GM12878 (cell line): ENCODE results near the gene ZNF121. TPM values are rescaled to one million over a fixed set of nuclear protein-coding genes. Genes with fewer than 3 reads are reported as not detected.

ENCODE experiments used
- ASH2L ChIP-seq: fragments of 300-600, 200-600 bp; sonication (generic); IDR thresholded peaks from 2 replicates; pipeline ENCODE4 v1.6.1; 2017; ENCODE audit warnings: low read depth, mild to moderate bottlenecking, borderline replicate concordance
- ATF2 ChIP-seq: IDR thresholded peaks from 2 replicates; pipeline ENCODE4 v1.6.1; 2012; ENCODE audit warnings: low read length, inconsistent platforms
- ATF7 ChIP-seq: fragments of 450-650 bp; IDR thresholded peaks from 2 replicates; pipeline ENCODE4 v1.6.1; 2016; ENCODE audit warnings: low read depth, mild to moderate bottlenecking
- CEBPB ChIP-seq, 2 experiments: fragments of 150-350 bp in 1 of 2; IDR thresholded peaks; 2 replicates each; pipeline ENCODE4 v1.6.1; 2012 to 2014; ENCODE audit warnings: low read depth in 2 of 2, low read length in 2 of 2, borderline replicate concordance in 1 of 2, inconsistent platforms in 1 of 2
- CTCF ChIP-seq, 3 experiments: IDR thresholded peaks in 2 of 3; conservative IDR thresholded peaks in 1 of 3; 2 replicates each; pipeline ENCODE4 v1.5.1; 2011; ENCODE audit warnings: low read depth in 3 of 3, low read length in 3 of 3, mild to moderate bottlenecking in 3 of 3, control low read depth in 2 of 3, moderate library complexity in 2 of 3, inconsistent platforms in 1 of 3, mixed read lengths in 1 of 3; ENCODE audit not compliant: control insufficient read depth in 2 of 3, insufficient read depth in 1 of 3; ENCODE audit errors: extremely low read depth in 1 of 3
- EP300 ChIP-seq, 2 experiments: fragments of 150-350 bp in 1 of 2; IDR thresholded peaks; 2 replicates each; pipeline ENCODE4 v1.6.1; 2011 to 2012; ENCODE audit warnings: low read depth in 2 of 2, low read length in 2 of 2, borderline replicate concordance in 1 of 2, improper control_type of control experiment in 1 of 2, inconsistent platforms in 1 of 2; ENCODE audit not compliant: control insufficient read depth in 1 of 2
- ESRRA ChIP-seq: IDR thresholded peaks from 2 replicates; pipeline ENCODE4 v1.6.1; 2012; ENCODE audit warnings: mild to moderate bottlenecking, low read length, improper control_type of control experiment
- FOXK2 ChIP-seq: fragments of 450-650 bp; IDR thresholded peaks from 2 replicates; pipeline ENCODE4 v1.6.1; 2017; ENCODE audit warnings: mild to moderate bottlenecking, moderate library complexity
- HDGF ChIP-seq: fragments of 450-650 bp; IDR thresholded peaks from 2 replicates; pipeline ENCODE4 v1.6.1; 2016; ENCODE audit warnings: antibody characterized with exemption
- IKZF1 ChIP-seq: fragments of 450-650 bp; conservative IDR thresholded peaks from 2 replicates; pipeline ENCODE4 v1.6.1; 2017; ENCODE audit warnings: antibody characterized with exemption, mild to moderate bottlenecking
- NBN ChIP-seq: fragments of 450-650 bp; IDR thresholded peaks from 2 replicates; pipeline ENCODE4 v1.6.1; 2016
- RB1 ChIP-seq: fragments of 450-650 bp; formaldehyde crosslinking; IDR thresholded peaks from 2 replicates; pipeline ENCODE4 v1.6.1; 2017; ENCODE audit warnings: mild to moderate bottlenecking, borderline replicate concordance
- RCOR1 ChIP-seq: conservative IDR thresholded peaks from 2 replicates; pipeline ENCODE4 v1.6.1; 2012; ENCODE audit warnings: low read depth, low read length, improper control_type of control experiment
- RELA ChIP-seq: fragments of 450-650 bp; IDR thresholded peaks from 2 replicates; pipeline ENCODE4 v1.8.0; 2014; ENCODE audit warnings: borderline replicate concordance; ENCODE audit not compliant: partially characterized antibody
- RFX5 ChIP-seq: IDR thresholded peaks from 2 replicates; pipeline ENCODE4 v1.6.1; 2011; ENCODE audit warnings: low read depth, low read length, improper control_type of control experiment
- RUNX3 ChIP-seq: IDR thresholded peaks from 2 replicates; pipeline ENCODE4 v1.6.1; 2012; ENCODE audit warnings: low read length, inconsistent platforms
- SIX5 ChIP-seq: IDR thresholded peaks from 2 replicates; pipeline ENCODE4 v1.6.1; 2011; ENCODE audit warnings: mild to moderate bottlenecking, low read depth, low read length, moderate library complexity; ENCODE audit not compliant: severe bottlenecking
- SMAD5 ChIP-seq: IDR thresholded peaks from 2 replicates; pipeline ENCODE4 v1.6.1; 2016; ENCODE audit warnings: antibody characterized with exemption, low read depth
- SUZ12 ChIP-seq: fragments of 200-600 bp; sonication (generic); IDR thresholded peaks from one replicate; pipeline ENCODE4 v1.6.1; 2018; ENCODE audit warnings: antibody characterized with exemption, mild to moderate bottlenecking; ENCODE audit not compliant: unreplicated experiment
- WRNIP1 ChIP-seq: IDR thresholded peaks from 2 replicates; pipeline ENCODE4 v1.6.1; 2011; ENCODE audit warnings: low read depth, low read length, improper control_type of control experiment, borderline replicate concordance
- YBX1 ChIP-seq: fragments of 450-650 bp; IDR thresholded peaks from 2 replicates; pipeline ENCODE4 v1.6.1; 2016; ENCODE audit warnings: antibody characterized with exemption
- ZBTB4 ChIP-seq: fragments of 450-650 bp; formaldehyde crosslinking; IDR thresholded peaks from 2 replicates; pipeline ENCODE4 v1.4.0; 2022; ENCODE audit warnings: mild to moderate bottlenecking, moderate library complexity
- ZNF274 ChIP-seq: IDR thresholded peaks from one replicate; pipeline ENCODE4 v1.8.0; 2011; ENCODE audit not compliant: insufficient read length, insufficient read depth
- ZNF384 ChIP-seq: IDR thresholded peaks from 2 replicates; pipeline ENCODE4 v1.6.1; 2012; ENCODE audit warnings: low read depth, mild to moderate bottlenecking, low read length, improper control_type of control experiment, borderline replicate concordance
- polyA plus RNA-seq, 11 experiments: library from polyadenylated mRNA; depleted of rRNA in 4 of 11; unstranded in 6 of 11; stranded (reverse) in 5 of 11; fragments of >200 nt; fragmentation: Nextera tagmentation in 4 of 11; fragmentation: Illumina TruSeq in 1 of 11; extraction: Ambion mirVana in 4 of 11; extraction: Trizol in 1 of 11; gene quantifications; 1 replicate in 1 of 11; 2 replicates in 10 of 11; pipeline versions ENCODE4 v1.2.1 to v1.2.3, GENCODE V29; 2011 to 2016; ENCODE audit warnings: inconsistent platforms in 2 of 11, missing spikeins in 2 of 11, low read depth in 1 of 11
- total RNA-seq, 4 experiments: library from RNA; depleted of rRNA in 3 of 4; stranded (reverse); fragments of >200 nt in 3 of 4; fragmentation: Illumina TruSeq in 1 of 4; extraction: Trizol in 1 of 4; gene quantifications; 2 replicates each; pipeline versions ENCODE4 v1.2.1 to v1.2.3, GENCODE V29; 2013 to 2021

ZNF121 gene
- total and polyA plus RNA-seq, 10 of the 15 experiments (the other 5 are each of a cell fraction or from before 2014, with no cell fraction given), result 4.8 to 75.0 (median 17.7) TPM

- TF ChIP-seq CTCF (IDR thresholded peaks at IDR 0.05 in 2 of 3, conservative IDR thresholded peaks at IDR 0.05 in 1 of 3; ENCODE audit: control insufficient read depth in 2 of 3, extremely low read depth in 1 of 3, insufficient read depth in 1 of 3, low read depth in 3 of 3, low read length in 3 of 3), result no peak
- TF ChIP-seq NBN, result peak; percentile 99
- peak; percentile 69 for TF ChIP-seq SMAD5
- no peak for TF ChIP-seq RELA
- no peak for TF ChIP-seq CEBPB (IDR thresholded peaks at IDR 0.05; ENCODE audit: borderline replicate concordance in 1 of 2, low read depth in 2 of 2, low read length in 2 of 2)
- TF ChIP-seq HDGF, result no peak
- peak; percentile 99 for TF ChIP-seq ATF7
- TF ChIP-seq FOXK2, result peak; percentile 66
- TF ChIP-seq SUZ12, result no peak
- peak; percentile 92 for TF ChIP-seq RUNX3
- TF ChIP-seq SIX5, result peak; percentile 54
- 0 out of 2 replicates have a peak, but pooled peaks have one; percentile 93 for TF ChIP-seq RB1
- TF ChIP-seq ZNF384, result no peak
- TF ChIP-seq ESRRA, result 0 out of 2 replicates have a peak, but pooled peaks have one; percentile 66
- no peak for TF ChIP-seq ZBTB4 (CRISPR knock-in tag)
- no peak for TF ChIP-seq YBX1
- 0 out of 4 replicates have a peak, but pooled peaks of 1 of the 2 experiments have one; percentile 8 for TF ChIP-seq EP300 (IDR thresholded peaks at IDR 0.05; ENCODE audit: borderline replicate concordance in 1 of 2, control insufficient read depth in 1 of 2, low read depth in 2 of 2, low read length in 2 of 2)
- TF ChIP-seq ATF2, result peak; percentile 69; the same call in 1 of the 2 replicates
- no peak for TF ChIP-seq ZNF274
- TF ChIP-seq WRNIP1, result no peak
- TF ChIP-seq RFX5, result 0 out of 2 replicates have a peak, but pooled peaks have one; percentile 12
- TF ChIP-seq ASH2L, result no peak
- TF ChIP-seq IKZF1, result peak; percentile 81
- TF ChIP-seq RCOR1, result 0 out of 2 replicates have a peak, but pooled peaks have one; percentile 87
Measured at GRCh38 chr19:9621156-9622037, 37.1 kb upstream of the ZNF121 start, which contains the start of gene ZNF561 (continued).
